ENCODE results near the gene FOS.
A peak's percentile ranks its signal among the peaks of the same experiment; 100 is the strongest.

Gene FOS

DNA sequence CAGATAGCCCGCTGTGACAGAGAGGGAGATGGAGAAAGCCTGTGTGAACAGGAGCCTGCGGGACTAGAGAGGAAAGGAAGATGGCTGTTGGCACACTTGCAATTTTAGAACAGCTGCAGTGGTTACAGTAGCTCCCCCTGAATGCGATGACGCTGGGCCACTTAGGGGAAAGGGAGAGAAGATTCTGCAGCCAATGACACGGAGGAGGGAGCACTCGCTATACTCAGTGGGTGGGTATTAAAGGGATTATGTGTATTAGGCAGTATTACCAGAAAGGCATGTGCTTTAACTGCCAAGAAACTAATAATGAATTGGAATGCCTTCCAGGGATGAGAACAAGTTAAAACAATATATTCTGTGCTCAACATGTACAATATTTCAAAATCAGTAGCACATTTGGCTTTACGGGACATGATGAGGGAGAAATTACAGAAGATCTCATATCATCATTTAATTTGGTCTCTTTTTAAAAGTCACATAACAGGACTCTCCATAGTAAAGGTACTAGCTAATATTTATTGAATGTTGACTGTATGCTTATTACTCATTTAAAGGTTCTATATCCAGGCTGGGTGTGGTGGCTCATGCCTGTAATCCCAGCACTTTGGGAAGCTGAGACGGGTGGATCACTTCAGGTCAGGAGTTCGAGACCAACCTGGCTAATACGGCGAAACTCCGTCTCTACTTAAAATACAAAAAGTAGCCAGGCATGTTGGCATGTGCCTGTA lies 35.9 kb upstream of the FOS start:
- DNase-seq (ENCODE audit: low spot score), result no peak
- in situ Hi-C loops (cut with MboI; ENCODE audit: low pct_unique_long_range_greater_than_20kb, low sequenced_read_pairs, unreplicated experiment), result no loop called here

DNA sequence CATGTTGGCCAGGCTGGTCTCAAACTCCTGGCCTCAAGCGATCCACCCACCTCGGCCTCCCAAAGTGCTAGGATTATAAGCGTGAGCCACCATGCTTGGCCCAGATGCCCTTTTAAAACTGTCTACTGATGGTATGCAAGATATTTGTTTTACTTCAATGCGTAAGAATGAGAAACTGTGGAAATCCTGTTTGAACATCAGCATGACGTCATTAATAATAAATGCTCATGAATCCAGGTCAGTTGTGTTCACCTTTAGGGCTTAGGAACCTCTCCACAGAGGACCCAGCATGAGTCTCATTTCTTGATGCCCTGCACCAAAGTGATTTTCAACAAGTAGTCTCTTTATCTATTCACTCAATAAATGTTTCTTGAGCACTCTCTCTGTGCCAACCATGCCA lies 34.5 kb upstream of the FOS start:
- DNase-seq (ENCODE audit: low spot score), result no peak
- TF ChIP-seq, protein P1, sequence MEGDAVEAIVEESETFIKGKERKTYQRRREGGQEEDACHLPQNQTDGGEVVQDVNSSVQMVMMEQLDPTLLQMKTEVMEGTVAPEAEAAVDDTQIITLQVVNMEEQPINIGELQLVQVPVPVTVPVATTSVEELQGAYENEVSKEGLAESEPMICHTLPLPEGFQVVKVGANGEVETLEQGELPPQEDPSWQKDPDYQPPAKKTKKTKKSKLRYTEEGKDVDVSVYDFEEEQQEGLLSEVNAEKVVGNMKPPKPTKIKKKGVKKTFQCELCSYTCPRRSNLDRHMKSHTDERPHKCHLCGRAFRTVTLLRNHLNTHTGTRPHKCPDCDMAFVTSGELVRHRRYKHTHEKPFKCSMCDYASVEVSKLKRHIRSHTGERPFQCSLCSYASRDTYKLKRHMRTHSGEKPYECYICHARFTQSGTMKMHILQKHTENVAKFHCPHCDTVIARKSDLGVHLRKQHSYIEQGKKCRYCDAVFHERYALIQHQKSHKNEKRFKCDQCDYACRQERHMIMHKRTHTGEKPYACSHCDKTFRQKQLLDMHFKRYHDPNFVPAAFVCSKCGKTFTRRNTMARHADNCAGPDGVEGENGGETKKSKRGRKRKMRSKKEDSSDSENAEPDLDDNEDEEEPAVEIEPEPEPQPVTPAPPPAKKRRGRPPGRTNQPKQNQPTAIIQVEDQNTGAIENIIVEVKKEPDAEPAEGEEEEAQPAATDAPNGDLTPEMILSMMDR (IDR thresholded peaks at IDR 0.05; ENCODE audit: extremely low read depth, insufficient read depth, missing control alignments), result no peak
- in situ Hi-C loops (cut with MboI; ENCODE audit: low pct_unique_long_range_greater_than_20kb, low sequenced_read_pairs, unreplicated experiment), result no loop called here

More for the DNA sequence above, 35.9 kb upstream of the FOS start:
- TF ChIP-seq, protein P1 (IDR thresholded peaks at IDR 0.05; ENCODE audit: extremely low read depth, insufficient read depth, missing control alignments), result no peak

DNA sequence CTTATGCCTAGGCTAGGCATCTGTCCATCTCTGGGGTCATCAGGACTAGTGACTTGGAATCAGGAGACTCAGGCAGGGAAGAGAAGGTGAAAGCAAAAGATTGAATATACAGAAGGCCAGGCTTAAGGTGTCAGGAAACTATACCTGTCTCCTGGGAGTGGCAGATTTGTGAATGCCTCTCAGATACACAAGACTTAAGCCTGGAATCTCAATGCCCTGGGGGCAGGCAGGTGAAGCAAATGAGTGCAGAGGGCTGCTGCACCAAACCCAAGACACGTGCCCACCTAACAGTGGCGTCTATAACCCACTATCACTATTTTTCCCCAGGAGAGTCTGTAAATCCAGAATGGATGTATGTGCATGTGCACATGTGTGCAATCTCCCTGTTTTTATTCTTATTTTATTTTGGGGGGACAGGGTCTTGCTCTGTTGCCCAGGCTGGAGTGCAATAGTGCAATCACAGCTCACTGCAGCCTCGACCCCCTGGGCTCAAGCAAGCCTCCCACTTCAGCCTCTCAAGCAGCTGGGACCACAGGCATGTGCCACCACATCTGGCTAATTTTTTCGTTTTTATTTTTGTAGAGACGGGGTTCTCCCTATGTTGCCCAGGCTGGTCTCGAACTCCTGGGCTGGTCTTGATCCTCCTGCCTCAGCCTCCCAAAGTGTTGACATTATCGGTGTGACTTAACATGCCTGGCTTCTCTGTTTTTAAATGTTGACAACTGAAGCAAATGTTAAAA lies 31.9 kb upstream of the FOS start:
- no peak for DNase-seq (ENCODE audit: low spot score)

DNA sequence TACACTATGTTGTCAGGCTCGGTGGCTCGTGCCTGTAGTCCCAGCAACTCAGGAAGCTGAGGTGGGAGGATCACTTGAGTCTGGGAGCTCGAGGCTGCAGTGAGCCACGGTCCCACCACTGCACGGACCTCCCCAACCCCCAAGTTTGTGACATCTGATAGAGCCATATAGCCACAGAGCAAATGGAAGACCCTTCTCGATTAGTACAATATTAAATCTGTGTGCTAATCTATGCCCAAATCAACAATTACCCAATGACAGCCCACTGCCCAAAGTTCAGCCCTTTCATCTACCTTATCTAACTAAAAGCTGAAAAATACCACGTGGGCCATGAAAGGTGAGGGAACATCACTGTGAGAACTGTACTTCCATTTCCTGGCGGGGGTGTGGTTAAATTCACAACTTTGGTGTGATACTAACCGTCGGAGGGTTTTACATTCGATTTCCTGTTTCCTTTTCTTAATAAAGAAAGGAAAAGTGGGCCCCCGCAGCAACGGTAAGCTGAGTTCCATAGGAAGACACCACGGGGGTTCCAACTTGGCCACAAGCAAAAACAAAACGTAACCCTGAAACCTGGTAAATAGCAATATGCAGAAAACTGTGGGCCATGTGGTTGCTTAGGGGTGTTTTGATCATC lies 31.2 kb upstream of the FOS start:
- TF ChIP-seq, protein P1 (IDR thresholded peaks at IDR 0.05; ENCODE audit: extremely low read depth, insufficient read depth, missing control alignments), result no peak
- in situ Hi-C loops (cut with MboI; ENCODE audit: low pct_unique_long_range_greater_than_20kb, low sequenced_read_pairs, unreplicated experiment), result no loop called here
- peak; percentile 42 for DNase-seq (ENCODE audit: low spot score)

More for the DNA sequence above, 31.9 kb upstream of the FOS start:
- in situ Hi-C loops (cut with MboI; ENCODE audit: low pct_unique_long_range_greater_than_20kb, low sequenced_read_pairs, unreplicated experiment), result no loop called here
- TF ChIP-seq, protein P1 (IDR thresholded peaks at IDR 0.05; ENCODE audit: extremely low read depth, insufficient read depth, missing control alignments), result no peak

DNA sequence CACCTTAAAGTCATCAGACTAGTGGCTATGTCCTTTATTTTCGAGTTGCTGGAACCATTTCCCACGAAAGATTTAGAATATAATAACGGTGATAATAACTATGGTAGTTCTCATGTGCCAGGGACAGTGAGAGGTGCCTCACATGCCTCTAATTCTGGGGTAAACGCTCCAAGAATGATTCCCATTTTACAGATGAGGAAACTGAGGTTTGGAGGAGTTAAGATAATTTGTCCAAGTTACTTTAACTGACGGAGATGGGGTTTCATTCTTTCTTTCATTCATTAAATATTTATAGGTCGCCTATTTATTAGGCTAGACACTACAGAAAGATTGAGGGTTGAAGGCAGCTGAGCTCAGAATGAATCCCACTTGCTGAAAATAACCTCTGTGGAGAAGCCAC lies 30.7 kb upstream of the FOS start:
- in situ Hi-C loops (cut with MboI; ENCODE audit: low pct_unique_long_range_greater_than_20kb, low sequenced_read_pairs, unreplicated experiment), result no loop called here
- no peak for DNase-seq (ENCODE audit: low spot score)
- TF ChIP-seq, protein P1 (IDR thresholded peaks at IDR 0.05; ENCODE audit: extremely low read depth, insufficient read depth, missing control alignments), result no peak

DNA sequence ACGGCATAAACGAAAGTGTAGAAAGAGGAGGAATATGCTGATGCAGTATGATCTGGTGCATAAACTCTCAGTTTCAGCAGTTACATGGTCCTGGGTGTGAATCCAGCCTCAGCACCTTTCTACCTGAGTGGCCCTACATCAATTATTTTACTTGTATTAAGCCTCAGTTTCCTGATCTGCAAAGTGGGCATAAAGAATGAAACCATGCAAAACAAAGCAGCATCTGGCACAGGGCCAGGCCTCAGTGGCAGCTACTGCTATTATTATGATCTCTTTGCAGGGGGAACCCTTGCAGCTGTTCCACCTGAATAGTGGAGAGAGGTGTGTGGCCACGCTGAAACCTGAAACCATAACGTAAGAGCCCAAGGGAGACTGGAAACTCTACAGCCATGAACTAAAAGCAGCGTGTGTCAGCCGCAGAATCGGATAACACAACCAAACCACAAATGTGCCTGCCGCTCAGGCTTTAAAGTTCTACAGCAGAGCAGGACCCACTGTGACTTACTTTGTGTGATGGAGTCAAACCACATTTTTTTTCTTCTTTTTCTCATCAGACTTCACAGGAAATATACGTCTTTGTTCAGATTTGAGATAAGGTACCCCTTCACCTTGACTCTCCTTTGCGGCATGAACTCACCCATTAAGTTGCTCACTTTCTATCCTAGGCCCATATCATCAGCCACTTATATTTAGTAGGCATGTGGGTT lies 29.2 kb upstream of the FOS start:
- in situ Hi-C loops (cut with MboI; ENCODE audit: low pct_unique_long_range_greater_than_20kb, low sequenced_read_pairs, unreplicated experiment), result no loop called here
- DNase-seq (ENCODE audit: low spot score), result peak; percentile 82
- TF ChIP-seq, protein P1 (IDR thresholded peaks at IDR 0.05; ENCODE audit: extremely low read depth, insufficient read depth, missing control alignments), result no peak

All from GM13977 (cell line).